ENCODE results near the gene SLC35A3.

Gene SLC35A3

DNA sequence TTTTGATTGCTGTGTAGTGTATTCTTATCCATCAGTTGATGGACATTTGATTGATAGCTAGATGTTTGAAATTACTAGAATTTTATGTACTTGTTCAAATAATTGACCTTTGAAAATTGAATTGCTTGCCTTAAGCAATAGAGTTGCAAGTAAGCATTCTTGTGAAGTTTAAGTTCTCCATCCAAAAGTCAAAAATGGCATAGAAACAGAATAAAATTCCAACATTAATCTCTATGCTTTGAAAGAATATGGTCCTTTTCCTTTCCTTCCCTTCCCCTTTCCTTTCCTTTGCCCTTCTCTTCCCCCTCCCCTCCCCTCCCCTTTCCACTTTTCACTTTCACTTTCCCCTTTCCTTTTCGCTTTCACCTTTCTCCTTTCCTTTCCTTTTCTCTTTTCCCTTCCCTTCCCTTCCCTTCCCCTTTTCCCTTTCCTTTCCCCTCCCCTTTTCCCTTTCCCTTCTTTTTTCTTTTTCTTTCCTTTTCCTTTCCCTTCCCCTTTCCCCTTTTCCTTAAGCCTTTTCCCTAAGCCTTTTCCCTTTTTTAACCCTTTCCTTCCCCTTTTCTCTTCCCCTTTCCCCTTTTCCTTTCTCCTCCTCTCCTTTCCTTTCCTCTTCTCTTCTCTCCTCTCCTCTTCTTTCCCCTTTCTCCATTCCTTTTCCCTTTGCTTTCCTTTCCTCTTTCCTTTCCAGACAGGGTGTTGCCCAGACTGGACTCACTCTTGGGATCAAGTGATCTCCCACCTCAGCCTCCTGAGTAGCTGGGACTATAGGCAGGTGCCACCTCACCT lies 95.6 kb downstream of the SLC35A3 start:
- DNase-seq (ENCODE audit: low read depth): no peak
- H3K4me3 ChIP-seq (ENCODE audit: low read depth, low read length): no peak overlapping the region

- DNase-seq (ENCODE audit: low read depth): no peak
Measured at GRCh38 chr1:100065969-100066227, 96.1 kb downstream of the SLC35A3 start.

DNA sequence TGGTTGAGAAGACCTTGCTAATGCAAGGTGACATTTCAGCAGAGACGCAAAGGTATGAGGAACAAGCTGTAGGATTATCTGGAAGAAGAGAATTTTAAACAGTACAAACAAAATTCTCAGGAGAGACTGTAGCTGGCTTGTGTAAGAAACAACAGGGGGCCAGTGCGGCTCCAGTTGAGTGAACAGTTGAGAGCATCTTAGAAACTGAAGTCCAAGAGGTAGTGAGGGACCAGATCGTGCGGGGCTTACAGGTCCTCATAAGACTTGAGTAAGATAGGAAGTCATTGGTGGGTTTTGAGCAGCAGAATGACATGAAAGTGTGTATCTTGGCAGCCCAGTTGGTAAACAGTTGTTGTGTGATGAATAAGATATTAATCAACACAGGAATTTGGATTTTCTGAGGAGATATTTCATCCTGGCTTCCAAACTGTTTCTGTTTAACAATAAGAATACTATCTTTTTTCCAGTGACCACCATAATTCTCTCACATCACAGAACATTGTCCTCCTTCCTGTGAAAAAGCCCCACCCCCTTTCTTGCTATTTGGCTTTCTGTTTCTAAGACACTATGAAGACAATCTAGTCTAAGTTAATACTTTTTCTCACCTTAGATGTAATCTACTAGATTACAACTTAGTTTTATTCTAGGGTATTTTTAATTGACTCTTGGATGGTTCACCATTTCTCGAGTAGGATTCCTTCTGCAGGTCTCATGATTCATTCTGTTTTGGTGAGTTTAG lies 100.6 kb downstream of the SLC35A3 start:
- no peak overlapping the region for H3K4me3 ChIP-seq (ENCODE audit: low read depth, low read length)
- no peak for DNase-seq (ENCODE audit: low read depth)

More at GRCh38 chr1:100065969-100066227, 96.1 kb downstream of the SLC35A3 start:
- no peak overlapping the region for H3K4me3 ChIP-seq (ENCODE audit: low read depth, low read length)

DNA sequence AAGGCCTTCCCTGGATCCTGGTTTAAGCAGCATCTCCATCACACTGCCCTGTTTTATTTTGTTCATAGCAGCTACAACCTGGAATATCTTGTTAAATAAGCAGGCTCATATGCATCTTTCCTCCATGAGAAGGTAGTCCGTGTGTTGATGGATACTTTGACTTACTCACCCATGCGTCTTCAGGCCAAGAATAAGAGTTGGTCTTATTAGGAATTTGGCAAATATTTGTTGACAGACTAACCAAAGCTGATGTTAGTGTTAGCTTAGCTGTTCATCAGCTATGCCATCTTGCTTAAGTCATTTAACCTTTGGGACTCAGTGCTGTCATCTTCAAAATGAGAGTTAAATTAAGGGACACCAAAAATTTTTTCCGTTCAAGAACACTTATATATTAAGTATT lies 103.7 kb downstream of the SLC35A3 start:
- H3K4me3 ChIP-seq (ENCODE audit: low read depth, low read length): no peak overlapping the region
- DNase-seq (ENCODE audit: low read depth): no peak

- no peak for DNase-seq (ENCODE audit: low read depth)
Measured at GRCh38 chr1:100074604-100075395, 105.0 kb downstream of the SLC35A3 start.

DNA sequence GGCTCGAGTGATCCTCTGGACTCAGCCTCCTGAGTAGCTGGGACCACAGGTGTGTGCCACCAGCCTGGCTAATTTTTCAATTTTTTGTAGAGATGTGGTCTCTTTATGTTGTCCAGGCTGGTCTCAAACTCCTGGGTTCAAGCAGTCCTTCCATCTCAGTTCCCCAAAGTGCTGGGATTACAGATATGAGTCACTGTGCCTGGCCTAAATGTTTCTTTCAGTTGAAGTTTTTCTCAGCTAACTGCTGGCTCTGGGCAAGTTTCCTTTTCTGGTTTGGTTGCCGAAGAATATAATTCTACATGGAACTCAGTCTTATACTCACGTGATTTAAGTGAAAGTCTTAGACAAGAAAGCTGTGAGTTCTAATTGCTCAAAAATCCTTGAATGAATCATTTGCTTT lies 106.0 kb downstream of the SLC35A3 start:
- H3K4me3 ChIP-seq (ENCODE audit: low read depth, low read length): no peak overlapping the region
- no peak for DNase-seq (ENCODE audit: low read depth)

More at GRCh38 chr1:100074604-100075395, 105.0 kb downstream of the SLC35A3 start:
- H3K4me3 ChIP-seq (ENCODE audit: low read depth, low read length): no peak overlapping the region

- no peak overlapping the region for H3K4me3 ChIP-seq (ENCODE audit: low read depth, low read length)
- no peak for DNase-seq (ENCODE audit: low read depth)
Measured at GRCh38 chr1:100076319-100076718, 106.5 kb downstream of the SLC35A3 start.

- no peak for DNase-seq (ENCODE audit: low read depth)
- H3K4me3 ChIP-seq (ENCODE audit: low read depth, low read length): no peak overlapping the region
Measured at GRCh38 chr1:100076744-100077143, 106.9 kb downstream of the SLC35A3 start.

GRCh38 chr1:100077531-100077930 lies 107.7 kb downstream of the SLC35A3 start:
- H3K4me3 ChIP-seq (ENCODE audit: low read depth, low read length): no peak overlapping the region
- DNase-seq (ENCODE audit: low read depth): no peak

DNA sequence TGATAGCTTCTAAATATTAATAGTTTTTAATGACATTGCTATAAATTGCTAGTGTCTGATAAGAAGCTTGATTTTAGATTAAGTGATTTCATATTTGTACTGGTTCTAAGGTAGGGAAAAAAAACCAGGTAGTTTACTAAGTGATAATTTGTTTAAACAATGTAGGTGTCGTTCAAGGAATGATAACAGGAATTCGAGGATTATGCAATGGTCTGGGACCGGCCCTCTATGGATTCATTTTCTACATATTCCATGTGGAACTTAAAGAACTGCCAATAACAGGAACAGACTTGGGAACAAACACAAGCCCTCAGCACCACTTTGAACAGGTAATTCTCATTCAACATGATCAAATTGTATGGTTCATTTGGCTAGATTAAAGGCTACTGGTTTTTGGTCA lies 110.5 kb downstream of the SLC35A3 start:
- no peak for DNase-seq (ENCODE audit: low read depth)
- H3K4me3 ChIP-seq (ENCODE audit: low read depth, low read length): no peak overlapping the region
